WTC11 (cell line): ENCODE data around the gene RACGAP1.

Experiments used
- ATF1 ChIP-seq: sonication (generic); formaldehyde crosslinking; IDR thresholded peaks from 2 replicates; pipeline ENCODE4 v1.8.1; 2023; ENCODE audit warnings: mild to moderate bottlenecking, moderate library complexity, missing genetic modification reagents
- ATF3 ChIP-seq: sonication (generic); formaldehyde crosslinking; conservative IDR thresholded peaks from 2 replicates; pipeline ENCODE4 v1.8.1; 2022; ENCODE audit warnings: mild to moderate bottlenecking, missing genetic modification reagents
- CTCF ChIP-seq: fragments of 200-600 bp; IDR thresholded peaks from 2 replicates; pipeline ENCODE4 v1.8.0; 2022; ENCODE audit warnings: antibody characterized with exemption
- HMGXB4 ChIP-seq: sonication (generic); formaldehyde crosslinking; IDR thresholded peaks from 2 replicates; pipeline ENCODE4 v1.8.1; 2023; ENCODE audit warnings: mild to moderate bottlenecking, moderate library complexity, missing genetic modification reagents
- IRF2 ChIP-seq: sonication (generic); formaldehyde crosslinking; IDR thresholded peaks from 2 replicates; pipeline ENCODE4 v1.8.0; 2022; ENCODE audit warnings: low read depth, missing genetic modification reagents, borderline replicate concordance
- MAX ChIP-seq: sonication (generic); formaldehyde crosslinking; IDR thresholded peaks from 2 replicates; pipeline ENCODE4 v1.8.0; 2022; ENCODE audit warnings: mild to moderate bottlenecking, missing genetic modification reagents
- NR2C2 ChIP-seq: sonication (generic); formaldehyde crosslinking; IDR thresholded peaks from 2 replicates; pipeline ENCODE4 v1.8.0; 2022; ENCODE audit warnings: mild to moderate bottlenecking, missing genetic modification reagents
- OVOL2 ChIP-seq: fragments of 250-450 bp; sonication (Bioruptor Pico); IDR thresholded peaks from 2 replicates; pipeline ENCODE4 v1.9.0; 2021; ENCODE audit warnings: mild to moderate bottlenecking, borderline replicate concordance
- TP53 ChIP-seq: sonication (generic); formaldehyde crosslinking; IDR thresholded peaks from 2 replicates; pipeline ENCODE4 v1.8.1; 2023; ENCODE audit warnings: mild to moderate bottlenecking, missing genetic modification reagents
- ZNF138 ChIP-seq: sonication (generic); formaldehyde crosslinking; conservative IDR thresholded peaks from 2 replicates; pipeline ENCODE4 v1.8.1; 2022; ENCODE audit warnings: mild to moderate bottlenecking, moderate library complexity, missing genetic modification reagents
- ZNF317 ChIP-seq: sonication (generic); formaldehyde crosslinking; IDR thresholded peaks from 2 replicates; pipeline ENCODE4 v1.8.1; 2023; ENCODE audit warnings: low read depth, mild to moderate bottlenecking, moderate library complexity, missing genetic modification reagents, borderline replicate concordance

- no peak for TF ChIP-seq ZNF317
- no peak for TF ChIP-seq MAX (CRISPR knock-in tag)
- no peak for TF ChIP-seq CTCF
- no peak for TF ChIP-seq NR2C2
- TF ChIP-seq OVOL2, result no peak
- TF ChIP-seq HMGXB4 (CRISPR knock-in tag), result no peak
- TF ChIP-seq ATF1 (CRISPR knock-in tag), result no peak
- TF ChIP-seq ATF3 (CRISPR knock-in tag), result no peak
- TF ChIP-seq ZNF138 (CRISPR knock-in tag), result no peak
- no peak for TF ChIP-seq IRF2 (CRISPR knock-in tag)
- TF ChIP-seq TP53 (CRISPR knock-in tag), result no peak
These were observed 72.1 kb downstream of the RACGAP1 start for GRCh38 chr12:49953151-49953550.
